Activated CD4-positive, alpha-beta T cell treated with anti-CD3 and anti-CD28 coated beads, Interleukin-2, amount 50 U/mL, for 16 hours (primary cell): Measurements from ENCODE around the gene DES.

Experiments
- DNase-seq: peaks from one replicate; pipeline ENCODE4 v3.0.0-alpha.2; 2020

The DES gene

DNA sequence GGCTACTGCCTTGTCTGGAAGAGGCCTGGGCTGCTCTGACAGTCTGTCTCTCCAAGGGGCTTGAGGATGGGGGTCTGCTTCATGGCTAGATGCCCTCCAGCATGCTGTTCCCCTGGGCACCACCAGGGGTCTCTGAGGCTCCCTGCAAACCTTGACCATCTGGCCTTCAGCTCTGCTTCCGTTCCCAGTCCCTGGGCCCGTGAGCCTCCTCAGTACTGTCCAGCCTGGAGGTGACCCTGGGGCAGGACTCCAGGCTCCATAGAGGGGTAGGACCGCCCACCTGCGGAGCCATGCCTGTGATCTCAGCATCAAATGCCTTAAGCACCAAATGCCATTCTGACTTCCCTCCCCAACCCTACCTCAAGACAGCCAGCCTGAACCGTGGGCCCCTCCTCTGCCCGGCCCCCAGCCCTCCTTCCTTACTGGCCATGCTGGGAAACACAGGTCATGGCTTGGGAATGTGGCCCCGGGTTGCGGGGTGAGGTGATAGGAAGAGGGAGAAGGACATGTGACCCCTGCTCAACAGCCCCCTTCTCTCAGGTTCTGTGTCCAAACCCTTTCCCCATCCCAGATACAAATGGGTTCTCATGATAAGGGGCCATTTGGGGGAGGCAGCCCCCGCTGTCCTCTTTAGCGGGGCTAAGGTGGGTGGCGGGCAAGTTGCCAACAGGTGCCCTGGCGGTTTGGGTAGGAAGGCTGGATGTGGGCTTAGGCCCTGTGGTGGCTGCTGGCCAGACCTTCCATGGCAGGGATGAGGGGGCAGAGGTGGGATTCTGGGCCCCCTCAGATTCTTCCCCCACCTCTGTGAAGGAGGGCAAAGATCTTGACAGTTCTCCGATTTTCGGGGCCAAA is 41.5 kb downstream of the DES start:
- peak; percentile 43 for DNase-seq

DNA sequence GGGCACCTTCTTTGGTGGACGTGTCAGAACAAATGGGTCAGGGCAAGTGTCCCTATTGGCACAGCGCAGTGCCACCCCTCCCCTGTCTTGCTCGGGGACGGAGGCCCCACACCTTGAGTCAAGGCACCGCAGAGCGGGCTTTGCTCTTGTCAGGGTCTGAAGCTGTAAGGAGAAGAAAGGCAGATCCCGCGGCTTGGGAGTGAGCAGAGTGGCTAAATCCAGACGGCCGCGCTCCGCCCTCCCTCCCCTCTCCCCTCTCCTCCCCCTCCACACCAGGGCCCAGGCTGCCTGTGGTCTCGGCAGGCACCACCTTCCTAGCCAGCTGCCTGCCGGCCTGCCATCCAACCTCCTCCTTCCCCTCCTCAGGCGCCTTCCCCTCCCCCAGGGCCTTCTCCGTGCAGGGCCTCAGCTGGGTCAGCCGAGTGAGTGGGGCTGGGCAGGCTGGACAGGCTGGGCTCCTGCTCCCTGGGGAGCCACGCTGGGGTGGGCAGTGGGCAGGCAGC is 42.3 kb downstream of the DES start:
- DNase-seq: no peak

- DNase-seq: peak; percentile 23
Observed at GRCh38 chr2:219461047-219461514, 42.9 kb downstream of the DES start.

GRCh38 chr2:219461669-219462068 is 43.5 kb downstream of the DES start:
- no peak for DNase-seq

- DNase-seq: no peak
Observed at GRCh38 chr2:219462349-219462748, 44.2 kb downstream of the DES start.

DNA sequence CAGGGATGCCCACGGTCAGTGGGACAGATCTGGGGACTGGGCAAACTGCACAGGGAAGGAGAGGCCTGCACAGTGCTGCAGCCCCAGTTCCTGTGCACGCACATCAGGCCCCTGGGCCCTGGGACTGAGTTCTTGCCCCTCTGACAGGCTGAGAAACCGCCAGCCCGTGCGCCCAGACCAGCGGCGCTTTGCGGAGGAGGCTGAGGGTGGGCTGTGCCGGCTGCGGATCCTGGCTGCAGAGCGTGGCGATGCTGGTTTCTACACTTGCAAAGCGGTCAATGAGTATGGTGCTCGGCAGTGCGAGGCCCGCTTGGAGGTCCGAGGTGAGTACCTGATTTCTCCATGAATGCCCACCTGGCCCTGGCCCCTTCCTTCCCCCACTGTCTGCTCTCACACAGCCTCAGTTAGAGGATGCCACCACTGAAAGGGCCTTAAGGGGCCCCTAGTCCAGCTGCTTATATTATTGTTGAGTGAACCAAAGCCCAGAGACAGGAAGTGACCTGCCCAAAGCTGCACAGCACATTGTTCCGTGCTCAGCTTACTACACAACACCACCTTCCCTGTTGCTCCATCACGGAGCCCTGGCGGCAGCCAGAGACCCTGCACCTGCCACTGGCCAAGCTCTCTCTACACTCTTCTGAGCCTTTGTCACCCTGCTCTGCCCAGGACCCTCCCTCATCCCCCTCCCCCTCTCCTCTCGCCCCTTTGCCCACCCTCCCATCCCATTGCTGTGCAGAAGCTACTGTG is 46.3 kb downstream of the DES start:
- no peak for DNase-seq

- no peak for DNase-seq
Observed at GRCh38 chr2:219465659-219466561, 47.7 kb downstream of the DES start.

DNA sequence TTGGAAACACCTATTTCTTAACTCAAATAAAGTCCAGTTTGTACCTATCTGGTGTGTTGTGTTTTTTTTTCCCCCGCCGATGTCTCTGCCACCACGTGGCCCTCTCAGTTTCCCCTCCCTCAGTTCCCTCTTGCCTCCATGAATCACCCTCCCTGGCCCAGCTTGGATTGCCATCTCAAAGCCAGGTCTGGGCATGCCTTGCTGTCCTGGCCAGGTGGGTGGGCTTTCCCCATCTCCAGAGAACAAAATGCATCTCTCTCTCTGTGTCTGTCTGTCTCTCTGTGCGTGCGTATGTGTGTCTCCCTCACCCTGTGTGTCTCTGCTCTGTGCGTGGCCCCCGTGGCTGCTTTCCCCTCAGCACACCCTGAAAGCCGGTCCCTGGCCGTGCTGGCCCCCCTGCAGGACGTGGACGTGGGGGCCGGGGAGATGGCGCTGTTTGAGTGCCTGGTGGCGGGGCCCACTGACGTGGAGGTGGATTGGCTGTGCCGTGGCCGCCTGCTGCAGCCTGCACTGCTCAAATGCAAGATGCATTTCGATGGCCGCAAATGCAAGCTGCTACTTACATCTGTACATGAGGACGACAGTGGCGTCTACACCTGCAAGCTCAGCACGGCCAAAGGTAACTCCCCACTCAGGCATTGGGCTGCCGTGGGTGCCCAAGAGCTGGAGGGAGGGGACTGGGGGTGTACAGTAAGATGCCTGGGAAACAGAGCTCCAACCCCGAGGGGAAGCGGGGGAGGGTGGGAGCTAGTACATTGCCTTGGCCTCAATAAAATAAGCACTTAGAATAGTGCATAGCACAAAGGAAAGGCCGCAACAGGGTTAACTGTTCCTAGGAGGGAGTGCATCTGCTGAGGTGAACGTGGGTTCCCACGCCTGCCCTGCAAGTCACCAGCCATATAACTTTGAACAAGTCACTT is 48.9 kb downstream of the DES start:
- DNase-seq: no peak

GRCh38 chr2:219467736-219468075 is 49.5 kb downstream of the DES start:
- DNase-seq: no peak

- no peak for DNase-seq
Observed at GRCh38 chr2:219468410-219469185, 50.4 kb downstream of the DES start.

- no peak for DNase-seq
Observed at GRCh38 chr2:219469186-219469724, 51.1 kb downstream of the DES start.

GRCh38 chr2:219470429-219470828 is 52.3 kb downstream of the DES start:
- no peak for DNase-seq

DNA sequence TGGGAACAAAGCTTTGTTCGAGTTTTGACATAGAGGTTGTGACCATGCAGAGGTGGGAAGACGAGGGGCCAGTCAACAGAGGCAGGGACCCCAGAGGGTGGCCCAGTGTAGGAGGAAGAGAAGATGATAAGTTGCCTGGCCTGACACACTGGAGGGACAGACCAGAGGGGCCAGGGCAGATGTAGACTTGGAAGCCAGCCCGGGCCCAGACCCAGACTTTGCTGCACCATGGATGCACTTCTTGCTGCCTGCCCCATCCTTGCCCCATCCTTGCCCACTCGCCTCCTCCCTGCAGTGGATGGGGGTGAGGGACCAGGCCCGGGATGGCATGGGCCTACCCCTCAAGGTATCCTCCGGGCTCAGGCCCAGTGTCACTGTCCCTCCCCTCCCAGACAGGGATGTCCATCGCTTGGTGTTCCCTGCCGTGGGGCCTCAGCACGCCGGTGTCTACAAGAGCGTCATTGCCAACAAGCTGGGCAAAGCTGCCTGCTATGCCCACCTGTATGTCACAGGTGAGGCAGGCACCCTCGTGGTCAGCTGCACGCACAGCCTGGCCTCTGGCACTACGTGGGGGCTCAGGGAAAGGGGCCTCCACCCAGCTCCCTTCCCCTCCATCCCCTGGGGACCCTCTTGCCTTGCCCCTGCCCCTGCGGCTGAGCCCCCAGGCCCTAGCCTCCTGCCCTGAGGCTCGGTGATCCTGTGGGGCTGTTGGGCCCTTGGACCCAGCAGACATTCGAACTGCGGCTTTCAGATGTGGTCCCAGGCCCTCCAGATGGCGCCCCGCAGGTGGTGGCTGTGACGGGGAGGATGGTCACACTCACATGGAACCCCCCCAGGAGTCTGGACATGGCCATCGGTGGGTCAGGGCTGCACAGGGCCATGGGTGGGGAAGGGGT is 53.5 kb downstream of the DES start:
- no peak for DNase-seq

GRCh38 chr2:219472629-219473187 is 54.5 kb downstream of the DES start:
- no peak for DNase-seq

- DNase-seq: no peak
Observed at GRCh38 chr2:219473511-219473910, 55.3 kb downstream of the DES start.

DNA sequence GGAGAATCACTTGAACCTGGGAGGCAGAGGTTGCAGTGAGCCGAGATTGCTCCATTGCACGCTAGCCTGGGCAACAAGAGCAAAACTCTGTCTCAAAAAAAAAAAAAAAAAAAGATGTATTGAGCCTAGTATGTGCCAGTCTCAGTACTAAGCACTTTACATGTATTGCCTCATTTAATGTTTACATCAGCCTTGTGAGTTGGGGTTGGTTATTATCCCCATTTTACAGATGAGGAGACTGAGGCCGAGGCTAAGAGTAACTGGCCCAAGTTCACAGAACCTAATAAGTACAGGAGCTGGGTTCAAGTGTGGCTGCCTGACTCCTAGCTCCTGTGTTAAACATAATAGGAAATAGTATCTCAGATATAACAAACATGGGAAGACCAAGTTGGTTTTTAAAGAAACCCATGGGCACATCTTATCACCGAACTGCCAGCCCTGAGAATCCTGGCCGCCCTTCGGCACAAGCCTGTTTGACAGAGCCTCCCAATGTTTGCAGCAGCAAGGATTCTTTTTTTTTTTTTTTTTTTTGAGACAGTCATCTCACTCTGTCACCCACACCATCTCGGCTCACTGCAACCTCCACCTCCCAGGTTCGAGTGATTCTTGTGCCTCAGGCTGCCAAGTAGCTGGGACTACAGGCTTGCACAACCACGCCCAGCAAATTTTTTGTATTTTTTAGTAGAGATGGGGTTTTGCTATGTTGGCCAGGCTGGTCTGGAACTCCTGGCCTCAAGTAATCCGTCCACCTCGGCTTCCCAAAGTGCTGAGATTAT is 56.3 kb downstream of the DES start:
- no peak for DNase-seq

DNA sequence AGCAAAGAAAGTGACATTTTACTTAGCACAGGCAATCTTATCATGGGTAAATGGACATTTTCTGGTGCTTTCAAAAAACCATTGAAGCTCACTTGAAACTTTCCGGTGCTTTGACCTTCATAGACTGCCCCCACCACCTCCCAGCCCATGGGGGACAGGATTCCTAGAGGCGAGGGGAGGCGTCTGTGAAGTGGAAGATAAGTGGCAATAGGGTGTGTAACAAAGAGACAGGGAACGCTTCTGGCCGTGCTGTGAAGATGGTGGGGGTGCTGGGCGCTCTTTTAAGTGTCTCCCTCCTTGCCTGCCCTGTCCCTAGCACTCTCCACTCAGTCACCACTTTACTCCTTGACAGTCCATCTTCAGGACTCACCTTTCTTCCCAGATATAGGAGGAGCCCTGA is 57.1 kb downstream of the DES start:
- no peak for DNase-seq
